ENCODE measurements around the gene RAB20.

DNA sequence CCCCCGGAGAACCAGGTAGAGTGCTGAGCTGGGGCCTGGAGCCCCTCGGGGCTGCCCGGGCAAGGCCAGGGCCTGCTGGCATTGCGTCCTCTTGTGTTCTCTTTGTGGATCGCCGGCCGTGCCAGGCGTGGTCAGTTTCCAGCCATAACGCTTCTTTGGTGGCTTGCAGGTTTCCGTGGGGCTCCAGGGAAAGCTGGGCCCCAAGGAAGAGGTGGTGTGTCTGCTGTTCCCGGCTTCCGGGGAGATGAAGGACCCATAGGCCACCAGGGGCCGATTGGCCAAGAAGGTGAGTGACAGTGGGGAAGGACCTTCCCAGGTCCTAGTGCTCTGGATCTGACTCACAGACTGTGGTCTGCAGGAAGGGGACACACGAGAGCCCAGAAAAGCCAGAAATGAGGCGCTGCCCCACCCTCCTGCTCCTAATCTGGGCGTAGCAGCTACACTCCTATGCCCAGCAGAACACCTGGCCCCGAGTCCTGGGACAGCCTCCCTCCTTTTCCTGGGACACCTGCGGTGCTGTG lies 57.5 kb downstream of the RAB20 start:
- TF ChIP-seq, protein P1, sequence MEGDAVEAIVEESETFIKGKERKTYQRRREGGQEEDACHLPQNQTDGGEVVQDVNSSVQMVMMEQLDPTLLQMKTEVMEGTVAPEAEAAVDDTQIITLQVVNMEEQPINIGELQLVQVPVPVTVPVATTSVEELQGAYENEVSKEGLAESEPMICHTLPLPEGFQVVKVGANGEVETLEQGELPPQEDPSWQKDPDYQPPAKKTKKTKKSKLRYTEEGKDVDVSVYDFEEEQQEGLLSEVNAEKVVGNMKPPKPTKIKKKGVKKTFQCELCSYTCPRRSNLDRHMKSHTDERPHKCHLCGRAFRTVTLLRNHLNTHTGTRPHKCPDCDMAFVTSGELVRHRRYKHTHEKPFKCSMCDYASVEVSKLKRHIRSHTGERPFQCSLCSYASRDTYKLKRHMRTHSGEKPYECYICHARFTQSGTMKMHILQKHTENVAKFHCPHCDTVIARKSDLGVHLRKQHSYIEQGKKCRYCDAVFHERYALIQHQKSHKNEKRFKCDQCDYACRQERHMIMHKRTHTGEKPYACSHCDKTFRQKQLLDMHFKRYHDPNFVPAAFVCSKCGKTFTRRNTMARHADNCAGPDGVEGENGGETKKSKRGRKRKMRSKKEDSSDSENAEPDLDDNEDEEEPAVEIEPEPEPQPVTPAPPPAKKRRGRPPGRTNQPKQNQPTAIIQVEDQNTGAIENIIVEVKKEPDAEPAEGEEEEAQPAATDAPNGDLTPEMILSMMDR (IDR thresholded peaks at IDR 0.05) = no peak
- TF ChIP-seq, protein P2, sequence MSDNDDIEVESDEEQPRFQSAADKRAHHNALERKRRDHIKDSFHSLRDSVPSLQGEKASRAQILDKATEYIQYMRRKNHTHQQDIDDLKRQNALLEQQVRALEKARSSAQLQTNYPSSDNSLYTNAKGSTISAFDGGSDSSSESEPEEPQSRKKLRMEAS (CRISPR knock-in tag; IDR thresholded peaks at IDR 0.05) = no peak
- TF ChIP-seq ZNF416 (CRISPR knock-in tag; IDR thresholded peaks at IDR 0.05) = no peak
- TF ChIP-seq, protein P3, sequence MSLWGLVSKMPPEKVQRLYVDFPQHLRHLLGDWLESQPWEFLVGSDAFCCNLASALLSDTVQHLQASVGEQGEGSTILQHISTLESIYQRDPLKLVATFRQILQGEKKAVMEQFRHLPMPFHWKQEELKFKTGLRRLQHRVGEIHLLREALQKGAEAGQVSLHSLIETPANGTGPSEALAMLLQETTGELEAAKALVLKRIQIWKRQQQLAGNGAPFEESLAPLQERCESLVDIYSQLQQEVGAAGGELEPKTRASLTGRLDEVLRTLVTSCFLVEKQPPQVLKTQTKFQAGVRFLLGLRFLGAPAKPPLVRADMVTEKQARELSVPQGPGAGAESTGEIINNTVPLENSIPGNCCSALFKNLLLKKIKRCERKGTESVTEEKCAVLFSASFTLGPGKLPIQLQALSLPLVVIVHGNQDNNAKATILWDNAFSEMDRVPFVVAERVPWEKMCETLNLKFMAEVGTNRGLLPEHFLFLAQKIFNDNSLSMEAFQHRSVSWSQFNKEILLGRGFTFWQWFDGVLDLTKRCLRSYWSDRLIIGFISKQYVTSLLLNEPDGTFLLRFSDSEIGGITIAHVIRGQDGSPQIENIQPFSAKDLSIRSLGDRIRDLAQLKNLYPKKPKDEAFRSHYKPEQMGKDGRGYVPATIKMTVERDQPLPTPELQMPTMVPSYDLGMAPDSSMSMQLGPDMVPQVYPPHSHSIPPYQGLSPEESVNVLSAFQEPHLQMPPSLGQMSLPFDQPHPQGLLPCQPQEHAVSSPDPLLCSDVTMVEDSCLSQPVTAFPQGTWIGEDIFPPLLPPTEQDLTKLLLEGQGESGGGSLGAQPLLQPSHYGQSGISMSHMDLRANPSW (CRISPR knock-in tag; conservative IDR thresholded peaks at IDR 0.05; ENCODE audit: low read depth) = no peak
- no peak for TF ChIP-seq EMX1 (CRISPR knock-in tag; IDR thresholded peaks at IDR 0.05)
- TF ChIP-seq, protein P4, sequence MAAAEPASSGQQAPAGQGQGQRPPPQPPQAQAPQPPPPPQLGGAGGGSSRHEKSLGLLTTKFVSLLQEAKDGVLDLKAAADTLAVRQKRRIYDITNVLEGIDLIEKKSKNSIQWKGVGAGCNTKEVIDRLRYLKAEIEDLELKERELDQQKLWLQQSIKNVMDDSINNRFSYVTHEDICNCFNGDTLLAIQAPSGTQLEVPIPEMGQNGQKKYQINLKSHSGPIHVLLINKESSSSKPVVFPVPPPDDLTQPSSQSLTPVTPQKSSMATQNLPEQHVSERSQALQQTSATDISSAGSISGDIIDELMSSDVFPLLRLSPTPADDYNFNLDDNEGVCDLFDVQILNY (CRISPR knock-in tag; IDR thresholded peaks at IDR 0.05) = no peak
- TF ChIP-seq, protein P5, sequence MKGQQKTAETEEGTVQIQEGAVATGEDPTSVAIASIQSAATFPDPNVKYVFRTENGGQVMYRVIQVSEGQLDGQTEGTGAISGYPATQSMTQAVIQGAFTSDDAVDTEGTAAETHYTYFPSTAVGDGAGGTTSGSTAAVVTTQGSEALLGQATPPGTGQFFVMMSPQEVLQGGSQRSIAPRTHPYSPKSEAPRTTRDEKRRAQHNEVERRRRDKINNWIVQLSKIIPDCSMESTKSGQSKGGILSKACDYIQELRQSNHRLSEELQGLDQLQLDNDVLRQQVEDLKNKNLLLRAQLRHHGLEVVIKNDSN (CRISPR knock-in tag; IDR thresholded peaks at IDR 0.05) = no peak
- TF ChIP-seq JUN (CRISPR knock-in tag; IDR thresholded peaks at IDR 0.05) = no peak
- TF ChIP-seq FOXK1 (CRISPR knock-in tag; IDR thresholded peaks at IDR 0.05) = no peak
- TF ChIP-seq ZNF232 (CRISPR knock-in tag; IDR thresholded peaks at IDR 0.05) = no peak
- TF ChIP-seq, protein P6, sequence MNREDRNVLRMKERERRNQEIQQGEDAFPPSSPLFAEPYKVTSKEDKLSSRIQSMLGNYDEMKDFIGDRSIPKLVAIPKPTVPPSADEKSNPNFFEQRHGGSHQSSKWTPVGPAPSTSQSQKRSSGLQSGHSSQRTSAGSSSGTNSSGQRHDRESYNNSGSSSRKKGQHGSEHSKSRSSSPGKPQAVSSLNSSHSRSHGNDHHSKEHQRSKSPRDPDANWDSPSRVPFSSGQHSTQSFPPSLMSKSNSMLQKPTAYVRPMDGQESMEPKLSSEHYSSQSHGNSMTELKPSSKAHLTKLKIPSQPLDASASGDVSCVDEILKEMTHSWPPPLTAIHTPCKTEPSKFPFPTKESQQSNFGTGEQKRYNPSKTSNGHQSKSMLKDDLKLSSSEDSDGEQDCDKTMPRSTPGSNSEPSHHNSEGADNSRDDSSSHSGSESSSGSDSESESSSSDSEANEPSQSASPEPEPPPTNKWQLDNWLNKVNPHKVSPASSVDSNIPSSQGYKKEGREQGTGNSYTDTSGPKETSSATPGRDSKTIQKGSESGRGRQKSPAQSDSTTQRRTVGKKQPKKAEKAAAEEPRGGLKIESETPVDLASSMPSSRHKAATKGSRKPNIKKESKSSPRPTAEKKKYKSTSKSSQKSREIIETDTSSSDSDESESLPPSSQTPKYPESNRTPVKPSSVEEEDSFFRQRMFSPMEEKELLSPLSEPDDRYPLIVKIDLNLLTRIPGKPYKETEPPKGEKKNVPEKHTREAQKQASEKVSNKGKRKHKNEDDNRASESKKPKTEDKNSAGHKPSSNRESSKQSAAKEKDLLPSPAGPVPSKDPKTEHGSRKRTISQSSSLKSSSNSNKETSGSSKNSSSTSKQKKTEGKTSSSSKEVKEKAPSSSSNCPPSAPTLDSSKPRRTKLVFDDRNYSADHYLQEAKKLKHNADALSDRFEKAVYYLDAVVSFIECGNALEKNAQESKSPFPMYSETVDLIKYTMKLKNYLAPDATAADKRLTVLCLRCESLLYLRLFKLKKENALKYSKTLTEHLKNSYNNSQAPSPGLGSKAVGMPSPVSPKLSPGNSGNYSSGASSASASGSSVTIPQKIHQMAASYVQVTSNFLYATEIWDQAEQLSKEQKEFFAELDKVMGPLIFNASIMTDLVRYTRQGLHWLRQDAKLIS (CRISPR knock-in tag; IDR thresholded peaks at IDR 0.05; ENCODE audit: borderline replicate concordance) = no peak
- TF ChIP-seq ESRRA (CRISPR knock-in tag; IDR thresholded peaks at IDR 0.05; ENCODE audit: borderline replicate concordance) = no peak
